Measurements from ENCODE around the gene HMCN2.
"Not testable (repeated sequence)": the region's sequence is repeated elsewhere in the genome, so short reads cannot be mapped to it uniquely, and the experiment has no call there.

Gene HMCN2

GRCh38 chr9:130239363-130239695 lies 26.2 kb upstream of the HMCN2 start:
- no peak for DNase-seq

GRCh38 chr9:130239741-130240241 lies 25.8 kb upstream of the HMCN2 start:
- DNase-seq = peak in 3 of 4 experiments; percentile 18 to 43 (median 25)

GRCh38 chr9:130240410-130241197 lies 25.0 kb upstream of the HMCN2 start:
- peak; percentile 73 to 83 (median 77) for DNase-seq

- DNase-seq = no peak
These were observed 24.4 kb upstream of the HMCN2 start for GRCh38 chr9:130241198-130241535.

GRCh38 chr9:130242270-130243014 lies 23.1 kb upstream of the HMCN2 start:
- DNase-seq = no peak

GRCh38 chr9:130243015-130243881 lies 22.3 kb upstream of the HMCN2 start:
- peak; percentile 66 to 85 (median 80) for DNase-seq

- DNase-seq = no peak
These were observed 21.7 kb upstream of the HMCN2 start for GRCh38 chr9:130243882-130244170.

GRCh38 chr9:130244548-130245165 lies 20.9 kb upstream of the HMCN2 start:
- no peak for DNase-seq

- DNase-seq = no peak
These were observed 20.1 kb upstream of the HMCN2 start for GRCh38 chr9:130245474-130245873.

- DNase-seq = no peak
These were observed 19.4 kb upstream of the HMCN2 start for GRCh38 chr9:130246126-130246525.

- DNase-seq = no peak
These were observed 10.6 kb upstream of the HMCN2 start for GRCh38 chr9:130254747-130255630.

GRCh38 chr9:130255631-130256134 lies 9.9 kb upstream of the HMCN2 start:
- no peak for DNase-seq

- DNase-seq = no peak
These were observed 8.9 kb upstream of the HMCN2 start for GRCh38 chr9:130256644-130257043.

- not testable (repeated sequence) for DNase-seq
These were observed 7.4 kb upstream of the HMCN2 start for GRCh38 chr9:130258137-130258536.

- DNase-seq = no peak
These were observed 6.5 kb upstream of the HMCN2 start for GRCh38 chr9:130259044-130259443.

GRCh38 chr9:130260816-130261765 lies 4.5 kb upstream of the HMCN2 start:
- DNase-seq = no peak

GRCh38 chr9:130262061-130262745 lies 3.4 kb upstream of the HMCN2 start:
- peak in 1 of 4 experiments; percentile 16 for DNase-seq

GRCh38 chr9:130262771-130263170 lies 2.8 kb upstream of the HMCN2 start:
- DNase-seq = no peak

GRCh38 chr9:130263601-130264413 lies 1.8 kb upstream of the HMCN2 start:
- DNase-seq = no peak
